HS-5 (cell line): Measurements from ENCODE around the gene GNAT2.

Source experiments
- DNase-seq: peaks from one replicate; pipeline ENCODE4 v3.0.0-alpha.2; 2012; ENCODE audit warnings: low read depth

Gene GNAT2

DNA sequence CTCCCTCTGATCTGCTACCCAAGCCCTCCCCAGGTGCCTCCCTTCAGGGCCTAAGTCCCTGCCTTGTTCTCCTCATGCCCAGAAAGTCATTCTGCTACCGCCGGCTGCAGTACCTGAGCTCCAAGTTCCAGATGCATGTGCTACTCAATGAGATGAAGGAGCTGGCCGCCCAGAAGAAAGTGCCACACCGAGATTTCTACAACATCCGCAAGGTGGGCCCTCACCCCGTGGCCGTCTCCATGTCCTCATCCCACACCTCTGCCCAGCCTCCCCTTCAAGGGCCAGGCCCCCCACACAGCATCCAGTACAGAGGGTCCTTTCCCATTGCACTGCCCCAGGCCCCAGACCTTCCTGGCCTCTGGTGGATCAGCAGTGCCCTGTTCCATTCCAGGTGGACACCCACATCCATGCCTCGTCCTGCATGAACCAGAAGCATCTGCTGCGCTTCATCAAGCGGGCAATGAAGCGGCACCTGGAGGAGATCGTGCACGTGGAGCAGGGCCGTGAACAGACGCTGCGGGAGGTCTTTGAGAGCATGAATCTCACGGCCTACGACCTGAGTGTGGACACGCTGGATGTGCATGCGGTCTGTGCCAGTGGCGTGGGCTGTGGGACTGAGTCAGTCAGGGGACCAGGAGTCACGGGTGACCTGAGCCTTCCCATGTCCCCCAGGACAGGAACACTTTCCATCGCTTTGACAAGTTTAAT, 8.4 kb upstream of the GNAT2 start:
- DNase-seq: no peak

DNA sequence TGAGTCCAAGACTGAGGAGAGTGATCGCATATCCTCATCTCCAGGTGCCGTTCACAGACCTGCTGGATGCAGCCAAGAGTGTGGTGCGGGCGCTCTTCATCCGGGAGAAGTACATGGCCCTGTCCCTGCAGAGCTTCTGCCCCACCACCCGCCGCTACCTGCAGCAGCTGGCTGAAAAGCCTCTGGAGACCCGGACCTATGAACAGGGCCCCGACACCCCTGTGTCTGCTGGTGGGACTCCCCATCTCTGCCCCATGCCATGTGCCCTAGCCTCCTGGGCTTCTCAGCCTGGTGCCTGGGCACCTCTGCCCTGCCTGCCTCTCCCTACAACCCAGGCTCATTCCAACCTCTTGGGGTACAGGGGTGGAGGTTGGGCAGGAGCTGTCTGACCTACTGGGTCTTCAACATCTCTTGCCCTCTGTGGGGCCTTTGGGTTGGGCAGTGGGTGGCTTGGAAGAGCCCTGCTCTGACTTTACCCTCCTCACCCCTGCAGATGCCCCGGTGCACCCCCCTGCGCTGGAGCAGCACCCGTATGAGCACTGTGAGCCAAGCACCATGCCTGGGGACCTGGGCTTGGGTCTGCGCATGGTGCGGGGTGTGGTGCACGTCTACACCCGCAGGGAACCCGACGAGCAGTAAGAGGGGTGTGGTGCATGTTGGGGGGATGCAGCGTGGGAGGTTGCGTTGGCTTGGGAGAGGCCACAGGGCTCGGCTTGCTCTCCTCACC, 7.4 kb upstream of the GNAT2 start:
- DNase-seq: no peak

DNA sequence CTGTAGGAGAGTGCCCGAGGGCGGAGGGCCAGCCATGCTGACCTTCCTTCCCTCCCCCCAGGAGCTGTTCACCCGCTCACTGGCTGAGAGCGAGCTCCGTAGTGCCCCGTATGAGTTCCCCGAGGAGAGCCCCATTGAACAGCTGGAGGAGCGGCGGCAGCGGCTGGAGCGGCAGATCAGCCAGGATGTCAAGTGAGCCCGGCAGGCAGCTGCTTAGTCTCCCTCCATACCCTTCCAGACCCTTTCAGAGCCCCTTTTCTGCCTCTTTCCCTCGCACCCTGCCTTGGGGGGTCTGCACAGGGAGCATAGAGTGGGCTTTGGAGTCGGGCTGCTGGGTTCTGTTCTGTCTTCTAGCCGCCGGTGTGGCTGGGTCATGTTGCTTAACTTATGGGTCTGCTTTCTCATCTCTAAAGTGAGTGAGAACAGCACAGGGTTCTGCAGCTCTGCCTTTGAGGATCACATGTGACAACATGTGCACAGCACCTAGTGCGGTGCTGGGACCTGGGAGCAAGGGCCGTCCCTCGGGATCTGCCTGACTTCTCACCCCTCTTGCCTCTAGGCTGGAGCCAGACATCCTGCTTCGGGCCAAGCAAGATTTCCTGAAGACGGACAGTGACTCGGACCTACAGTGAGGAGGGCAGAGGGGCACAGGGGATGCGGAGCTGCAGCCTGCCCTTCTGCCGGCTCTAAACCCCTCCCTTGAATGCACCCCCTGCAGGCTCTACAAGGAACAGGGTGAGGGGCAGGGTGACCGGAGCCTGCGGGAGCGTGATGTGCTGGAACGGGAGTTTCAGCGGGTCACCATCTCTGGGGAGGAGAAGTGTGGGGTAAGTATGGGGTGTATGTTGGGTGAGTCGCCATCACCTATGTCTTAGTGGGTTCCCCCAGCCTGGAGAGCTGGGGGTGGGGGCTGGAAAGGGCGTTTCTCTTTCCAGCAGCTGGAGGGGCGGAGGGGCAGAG, 6.5 kb upstream of the GNAT2 start:
- no peak for DNase-seq

DNA sequence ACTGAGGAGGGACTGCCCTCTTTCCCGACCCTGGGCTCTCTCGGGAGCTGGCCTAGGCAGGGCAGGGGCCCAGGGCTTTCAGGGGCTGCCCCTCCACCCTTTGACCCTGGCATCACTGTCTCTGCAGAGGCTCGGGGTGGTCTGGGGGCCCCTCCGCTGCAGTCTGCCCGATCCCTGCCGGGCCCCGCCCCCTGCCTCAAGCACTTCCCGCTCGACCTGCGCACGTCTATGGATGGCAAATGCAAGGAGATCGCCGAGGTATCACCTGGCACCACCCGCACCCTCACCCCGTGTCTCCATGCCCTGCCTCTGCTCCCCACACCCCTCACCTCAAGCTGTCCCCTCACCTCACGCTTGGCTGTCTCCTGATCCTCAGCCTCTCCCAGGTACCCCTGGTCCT, 5.8 kb upstream of the GNAT2 start:
- no peak for DNase-seq

DNA sequence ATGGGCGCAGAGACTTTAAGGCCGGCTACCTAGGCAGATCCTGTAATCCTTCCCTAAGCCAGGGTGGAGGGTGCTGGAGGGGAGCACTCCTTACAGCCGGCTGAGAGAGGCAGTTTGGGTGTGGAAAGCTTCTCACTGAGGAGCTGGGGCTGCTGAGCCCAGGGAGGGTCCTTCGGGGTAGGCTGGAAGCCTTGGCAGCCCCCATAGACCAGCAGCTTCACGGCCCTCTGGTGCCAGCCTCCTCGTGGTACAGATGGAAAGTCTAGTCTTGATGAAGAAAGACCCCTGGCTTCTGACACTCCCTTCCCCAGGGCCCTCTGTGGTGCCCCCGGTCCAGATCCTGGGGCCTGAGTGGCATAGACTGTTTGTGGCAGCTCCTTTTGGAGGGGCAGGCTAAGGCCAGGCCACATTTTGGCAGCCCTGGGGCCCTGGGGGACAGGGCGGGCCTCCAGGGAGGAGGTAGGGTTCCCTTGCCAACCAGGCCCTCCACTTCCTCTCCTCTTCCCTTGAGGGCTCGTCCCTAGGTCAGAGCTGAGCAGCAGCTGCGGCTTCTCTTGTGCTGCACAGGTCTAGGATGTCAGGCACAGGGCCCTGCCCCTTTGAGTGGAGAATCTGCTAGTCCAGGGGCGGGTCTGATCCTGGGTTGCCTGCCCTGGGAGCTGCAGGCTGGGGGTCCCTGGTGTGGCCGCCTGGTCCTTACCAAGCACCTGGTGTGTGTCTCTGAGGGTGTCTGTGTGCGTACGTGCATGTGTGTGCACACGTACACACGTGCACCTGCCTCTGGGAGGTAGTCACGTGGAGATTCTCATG, 5.0 kb upstream of the GNAT2 start:
- no peak for DNase-seq

DNA sequence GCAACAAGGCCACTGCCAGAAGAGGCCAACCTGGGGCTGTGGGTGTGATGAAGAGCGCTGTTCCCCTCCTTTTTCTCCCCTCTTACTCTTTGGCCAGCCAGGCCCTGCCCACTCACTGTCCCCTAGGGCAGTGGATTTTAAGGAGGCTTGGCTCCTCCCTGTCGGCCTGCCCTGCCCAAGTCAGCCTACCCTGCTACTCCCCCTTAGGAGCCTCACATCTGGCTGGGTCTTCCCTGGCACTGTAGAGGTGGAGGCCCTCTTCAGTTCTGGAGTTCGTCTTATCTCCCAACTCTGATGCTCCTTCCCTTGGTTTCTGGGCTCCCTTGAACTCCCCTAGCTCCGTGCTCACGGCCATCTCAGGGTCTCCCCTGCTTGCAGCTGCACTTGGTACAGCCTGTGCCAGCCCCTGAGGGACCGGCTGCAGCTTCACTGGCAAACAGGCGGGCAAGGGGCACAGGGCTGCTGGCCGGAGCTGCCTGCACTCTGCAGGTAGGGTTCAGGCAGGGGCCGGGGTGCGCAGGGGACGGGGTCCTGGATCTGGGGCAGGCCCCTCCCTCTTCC, 4.3 kb upstream of the GNAT2 start:
- no peak for DNase-seq

DNA sequence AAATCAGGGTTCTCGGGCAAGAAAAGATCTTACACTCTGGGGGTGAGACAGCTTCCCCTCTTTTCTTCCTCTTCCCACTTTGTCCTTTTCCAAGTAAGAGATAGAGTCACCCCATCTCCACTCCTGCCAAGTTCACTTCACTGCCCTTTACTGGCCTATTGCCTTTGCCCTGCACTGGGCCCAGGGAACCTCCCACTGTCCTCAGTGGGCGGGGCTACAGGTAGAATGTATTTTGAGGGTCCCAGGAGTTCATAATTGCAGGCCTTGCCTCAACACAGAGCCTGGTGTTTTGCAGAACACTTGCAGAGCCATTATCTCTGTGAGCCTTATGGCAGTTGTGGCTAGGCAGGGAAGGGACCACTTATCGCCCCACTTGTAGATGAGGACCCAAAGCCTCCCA, 3.5 kb upstream of the GNAT2 start:
- DNase-seq: no peak

DNA sequence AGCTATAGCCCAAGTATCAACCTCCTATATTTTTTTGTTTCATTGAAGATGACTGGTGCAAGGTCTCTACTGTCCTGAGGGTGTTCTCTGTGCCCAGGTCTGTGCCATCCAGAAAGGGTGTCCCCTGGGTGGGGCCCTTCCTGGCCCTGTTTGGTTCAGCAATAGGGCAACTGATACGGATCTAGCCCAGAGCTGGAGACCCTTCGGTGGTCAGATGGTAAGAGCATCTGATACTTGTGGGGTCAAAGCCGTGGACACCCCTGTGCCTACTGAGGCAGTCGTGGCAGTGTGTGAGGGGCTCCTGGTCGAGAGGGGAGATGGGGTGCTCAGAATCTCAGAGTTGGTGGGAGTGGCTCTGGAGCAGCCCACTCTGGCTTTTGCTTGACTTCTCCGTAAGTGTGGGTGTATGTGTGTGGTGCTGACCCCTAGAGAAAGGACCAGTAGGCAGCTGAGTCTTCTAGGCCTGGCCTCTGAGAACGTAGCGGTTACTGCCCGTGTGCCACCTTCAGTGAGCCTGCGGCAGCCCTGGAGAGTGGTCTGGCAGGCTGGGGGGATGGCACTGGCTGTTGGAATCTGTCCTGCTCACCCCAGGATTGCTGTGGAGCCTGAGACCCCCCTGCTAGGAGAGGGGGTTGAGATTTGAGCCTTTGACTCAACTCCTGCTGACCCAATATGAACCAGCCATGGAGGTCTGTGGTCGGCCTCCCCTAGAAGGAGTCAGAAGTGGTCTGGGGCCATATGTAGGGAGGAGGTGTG, 2.9 kb upstream of the GNAT2 start:
- DNase-seq: no peak

DNA sequence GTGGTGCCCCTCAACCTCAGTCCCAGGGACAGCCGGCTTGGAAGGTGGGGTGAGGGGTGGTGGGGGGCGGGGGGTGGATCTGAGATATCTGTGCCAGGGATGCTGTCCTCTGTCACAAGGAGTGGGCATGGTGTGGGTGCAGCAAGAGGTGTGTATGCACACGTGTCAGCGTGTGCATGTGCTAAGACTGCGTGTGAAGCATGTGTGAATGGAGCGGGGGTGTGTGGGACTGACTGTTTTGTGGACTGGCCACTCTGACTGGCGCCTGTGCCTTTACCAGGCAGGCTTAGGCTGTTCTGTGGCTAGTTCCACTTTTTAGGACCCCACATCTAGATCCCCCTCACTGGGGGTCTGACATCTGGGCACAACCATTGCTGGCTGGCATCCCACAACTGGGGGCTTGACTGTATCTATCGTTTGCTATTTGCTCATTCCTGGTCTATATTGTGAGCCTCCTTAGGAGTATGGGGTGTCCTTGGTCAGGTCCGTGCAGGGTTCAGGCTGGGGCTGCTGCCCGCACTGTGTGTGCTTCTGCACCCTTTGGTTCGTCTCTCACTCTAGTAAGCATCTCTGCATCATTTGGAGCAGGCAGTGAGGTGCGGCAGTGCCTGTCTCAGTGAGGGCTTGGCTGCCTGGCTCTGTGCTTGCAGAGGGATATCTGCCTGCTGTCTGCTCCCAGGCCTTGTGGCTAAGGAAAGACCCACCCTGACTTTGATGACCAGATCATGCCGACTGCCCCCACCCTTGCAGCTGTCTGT, 2.1 kb upstream of the GNAT2 start:
- no peak for DNase-seq

DNA sequence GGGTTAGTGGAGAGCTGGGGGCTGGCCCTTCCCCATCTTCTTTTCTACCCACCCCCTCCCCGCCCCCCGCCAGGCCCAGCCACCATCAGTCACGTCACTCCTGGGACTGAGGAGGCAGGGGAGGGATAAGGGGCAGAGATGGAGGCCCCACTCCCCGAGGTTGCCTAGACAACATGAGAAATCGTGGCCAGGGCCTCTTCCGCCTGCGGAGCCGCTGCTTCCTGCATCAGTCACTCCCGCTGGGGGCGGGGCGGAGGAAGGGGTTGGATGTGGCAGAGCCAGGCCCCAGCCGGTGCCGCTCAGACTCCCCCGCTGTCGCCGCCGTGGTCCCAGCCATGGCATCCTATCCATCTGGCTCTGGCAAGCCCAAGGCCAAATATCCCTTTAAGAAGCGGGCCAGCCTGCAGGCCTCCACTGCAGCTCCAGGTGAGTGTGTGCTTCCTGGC, 1.4 kb upstream of the GNAT2 start:
- DNase-seq: peak; percentile 78

DNA sequence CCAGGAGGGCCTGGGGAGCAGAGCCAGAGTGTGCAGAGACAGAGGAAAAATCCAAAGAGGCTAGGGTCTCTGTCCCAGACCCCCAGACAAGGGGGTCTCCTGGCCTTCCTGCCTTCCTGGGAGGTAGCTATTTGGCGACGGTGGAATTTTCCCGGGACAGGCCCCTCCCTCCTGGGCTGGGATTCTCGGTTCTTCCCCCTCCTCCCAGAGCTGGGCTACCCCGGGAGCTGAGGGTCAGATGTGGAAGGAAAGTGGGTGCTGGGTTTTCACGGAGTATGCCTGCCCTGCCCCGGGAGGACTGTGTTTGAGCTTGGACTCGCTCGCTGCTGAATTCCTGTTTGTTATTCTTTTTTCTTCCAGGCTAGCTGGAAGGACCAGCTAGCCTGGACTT, 980 bp upstream of the GNAT2 start:
- DNase-seq: peak; percentile 30

DNA sequence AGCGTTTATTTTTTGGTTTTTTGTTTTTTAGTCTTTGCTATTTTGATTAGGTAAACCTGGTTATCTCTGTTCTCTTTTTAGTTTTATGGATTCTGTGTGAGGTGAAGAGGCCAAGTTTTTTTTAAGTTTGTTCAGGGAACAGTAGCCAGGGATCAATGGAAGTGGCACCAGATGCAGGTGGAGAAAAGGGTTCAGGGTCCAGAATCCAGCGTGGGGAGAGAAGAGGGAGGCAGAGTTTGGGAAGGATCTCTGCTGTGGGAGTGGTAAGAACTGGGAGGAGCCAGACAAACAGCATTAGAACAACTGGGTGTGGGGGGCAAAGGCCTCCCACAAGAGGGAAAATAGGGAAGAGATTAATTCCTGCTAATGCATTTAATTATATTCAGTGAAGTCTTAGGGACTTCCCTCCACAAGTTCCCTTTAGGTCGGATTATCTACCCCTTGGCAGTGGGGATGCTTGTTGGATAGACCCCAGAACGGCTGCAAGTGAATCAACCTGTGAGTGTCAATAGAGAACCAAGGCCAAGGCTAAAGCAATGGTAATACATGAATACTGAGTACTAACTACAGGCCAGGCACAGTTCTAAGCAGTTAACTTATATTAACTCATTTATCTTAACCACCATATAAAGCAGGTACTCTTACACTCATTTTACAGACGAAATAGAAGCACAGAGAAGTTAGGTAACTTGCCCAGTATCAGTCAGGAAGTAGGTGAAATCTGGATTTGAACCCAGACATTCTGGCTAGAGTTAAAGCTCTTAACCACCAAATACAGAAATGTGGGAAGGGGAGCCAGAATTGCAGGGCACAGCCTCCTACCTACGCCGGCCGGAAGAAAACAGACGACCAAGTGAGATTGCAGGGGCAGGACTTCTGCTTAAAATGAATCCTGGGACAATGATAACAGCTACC, 498 bp downstream of the GNAT2 start:
- no peak for DNase-seq

DNA sequence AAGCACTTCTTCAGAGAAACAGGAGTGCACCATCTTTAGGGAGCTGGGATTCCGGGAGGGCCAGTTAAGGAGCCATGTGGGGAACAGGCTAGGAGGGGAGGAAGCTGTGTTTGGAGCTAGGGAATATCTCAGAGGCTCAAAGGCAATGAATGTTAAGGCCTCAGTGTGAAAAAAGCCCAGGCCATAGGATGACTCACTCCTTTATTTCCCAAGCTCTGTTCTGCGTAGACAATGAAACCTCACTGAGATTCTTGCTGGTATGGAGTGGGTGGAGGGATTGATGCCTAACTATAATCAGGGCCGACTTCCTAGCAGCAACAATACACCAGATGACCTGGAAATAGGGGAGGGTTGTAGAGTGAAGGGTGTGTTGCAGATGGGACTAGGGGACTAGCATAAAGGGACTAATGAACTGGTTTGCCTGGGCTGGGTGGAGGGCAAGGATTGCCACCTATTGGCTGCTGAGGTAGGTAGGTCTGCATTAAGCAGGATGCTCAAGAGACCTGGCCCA, 2.1 kb downstream of the GNAT2 start:
- peak; percentile 63 for DNase-seq

DNA sequence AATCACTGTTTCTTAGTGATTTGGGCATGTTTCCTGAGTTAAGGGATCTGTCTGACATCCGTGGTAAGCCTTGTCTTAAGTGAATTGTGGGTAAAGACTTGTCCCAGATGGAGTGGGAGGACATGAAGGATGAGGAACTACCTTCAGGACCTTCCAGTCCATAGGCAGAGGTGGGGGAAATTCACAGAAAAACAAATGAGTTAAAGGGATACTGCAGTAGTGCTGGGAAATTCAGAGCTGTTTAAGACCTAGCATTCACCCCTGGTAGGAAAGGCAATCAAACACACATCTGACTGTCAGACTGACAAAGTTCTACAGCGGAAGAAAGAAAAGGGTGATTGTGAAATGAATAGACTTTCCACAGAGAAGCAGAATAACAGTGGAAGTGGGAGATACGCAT, 3.0 kb downstream of the GNAT2 start:
- no peak for DNase-seq

DNA sequence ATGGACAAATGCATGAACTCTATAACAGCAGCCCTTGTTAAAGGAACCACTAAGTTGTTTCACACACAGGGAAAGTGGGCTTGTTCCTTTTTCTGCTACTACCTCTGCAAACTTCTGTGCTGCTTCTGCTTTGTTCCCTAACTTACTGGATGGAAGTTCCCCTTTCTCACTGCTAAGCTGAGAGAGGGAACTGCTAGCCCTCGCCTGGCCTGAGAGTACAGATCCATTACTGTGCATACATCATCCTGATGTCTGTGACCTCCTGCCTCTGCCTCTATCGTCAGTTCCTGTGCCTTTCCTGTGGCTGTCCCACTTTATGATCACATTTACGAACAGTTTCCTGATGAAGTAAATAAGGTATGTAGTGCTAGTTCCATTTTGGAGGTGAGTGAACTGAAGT, 3.5 kb downstream of the GNAT2 start:
- DNase-seq: no peak

DNA sequence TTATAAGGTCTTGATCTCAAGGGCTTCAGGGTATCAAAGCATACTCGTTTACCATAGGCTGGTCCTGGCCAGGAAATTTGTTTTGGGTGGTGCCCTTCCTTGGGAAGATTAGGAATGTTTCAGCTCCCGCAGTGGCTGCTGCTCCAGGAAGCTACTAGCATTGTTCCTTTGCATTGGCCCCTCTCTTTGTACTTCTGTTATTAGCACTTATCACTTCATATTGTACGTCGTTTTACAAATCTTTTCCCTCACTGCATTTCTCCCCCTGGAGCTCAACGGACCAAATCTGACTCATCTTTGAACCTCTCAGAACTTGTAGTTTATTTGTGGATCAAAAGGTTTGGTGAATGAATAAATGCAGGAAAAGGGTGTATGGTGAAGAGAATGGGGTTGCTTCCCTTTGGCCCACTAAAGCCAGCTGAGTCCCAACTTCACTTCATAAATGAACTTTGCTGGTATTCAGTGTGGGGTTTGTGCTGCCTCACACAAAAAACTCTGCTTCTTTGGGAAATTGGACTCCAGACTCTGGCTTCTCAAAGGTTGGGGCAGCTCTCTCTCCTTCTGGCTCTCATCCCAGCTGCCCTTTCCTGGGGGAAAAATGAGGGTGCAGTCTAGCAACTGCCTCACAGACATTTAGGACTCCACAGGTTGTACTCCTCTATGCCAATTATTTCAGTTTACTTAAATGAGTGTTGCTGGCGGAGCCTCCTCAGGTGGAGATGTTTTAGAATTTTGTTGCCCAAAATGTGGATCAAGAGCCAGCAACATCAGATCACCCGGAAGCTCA, 5.9 kb downstream of the GNAT2 start:
- no peak for DNase-seq

DNA sequence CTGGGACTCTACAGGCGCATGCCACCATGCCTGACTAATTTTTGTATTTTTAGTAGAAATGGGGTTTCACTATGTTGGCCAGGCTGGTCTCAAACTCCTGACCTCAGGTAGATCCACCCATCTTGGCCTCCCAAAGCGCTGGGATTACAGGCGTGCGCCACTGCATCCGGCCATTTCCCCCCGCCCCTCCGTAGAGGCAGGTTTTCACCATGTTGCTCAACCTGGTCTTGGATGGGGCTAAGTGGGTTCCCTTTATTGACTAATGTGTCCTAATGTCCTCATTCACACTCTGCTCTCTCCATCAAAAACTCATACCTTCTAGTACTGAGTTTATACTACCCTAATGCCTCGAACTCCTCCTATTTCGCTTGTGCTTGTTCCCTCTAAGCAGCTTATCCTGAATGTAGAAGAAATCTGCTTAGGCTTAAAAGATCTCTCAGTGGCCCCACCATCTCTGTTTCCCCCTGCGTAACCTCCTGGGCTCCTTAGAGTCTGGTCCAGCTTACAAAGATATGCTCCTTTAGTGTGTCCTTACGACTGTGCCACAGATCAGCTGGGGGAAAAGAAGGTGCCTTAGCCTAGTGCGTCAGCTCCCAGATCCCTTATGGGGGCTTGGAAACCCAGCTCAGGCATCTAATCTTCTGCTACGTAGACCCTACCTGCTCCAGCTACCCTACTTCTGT, 8.0 kb downstream of the GNAT2 start:
- no peak for DNase-seq
